Endodermal cell (in vitro differentiated cells): ENCODE measurements around the gene CAPN10. TPM values are rescaled to one million over a fixed set of nuclear protein-coding genes. Genes with fewer than 3 reads are reported as not detected.

Source experiments
- DNase-seq: peaks from one replicate; pipeline ENCODE4 v3.0.0-alpha.2; 2017
- H3K27ac ChIP-seq: 2 replicates; pipeline ENCODE4 v1.5.1; 2013; ENCODE audit warnings: mild to moderate bottlenecking, low read depth, low read length, moderate library complexity
- H3K27me3 ChIP-seq: 2 replicates; pipeline ENCODE4 v1.6.1; 2013; ENCODE audit warnings: mild to moderate bottlenecking, low read length, moderate library complexity; ENCODE audit not compliant: insufficient read depth, control insufficient read depth, poor library complexity, severe bottlenecking
- H3K36me3 ChIP-seq: 2 replicates; pipeline ENCODE4 v1.7.0; 2013; ENCODE audit warnings: mild to moderate bottlenecking, low read length, moderate library complexity; ENCODE audit not compliant: control insufficient read depth, insufficient read depth
- H3K4me1 ChIP-seq: one replicate; pipeline ENCODE4 v1.7.0; 2013; ENCODE audit warnings: low read length; ENCODE audit not compliant: control insufficient read depth, insufficient read depth
- H3K4me3 ChIP-seq: 2 replicates; pipeline ENCODE4 v1.5.1; 2013; ENCODE audit warnings: mild to moderate bottlenecking, low read length, moderate library complexity
- H3K9ac ChIP-seq: 2 replicates; pipeline ENCODE4 v1.6.1; 2013; ENCODE audit warnings: mild to moderate bottlenecking, low read length, moderate library complexity; ENCODE audit not compliant: poor library complexity, severe bottlenecking; ENCODE audit errors: extremely low read depth
- H3K9me3 ChIP-seq: 2 replicates; pipeline ENCODE4 v1.6.1; 2013; ENCODE audit warnings: mild to moderate bottlenecking, low read length, moderate library complexity; ENCODE audit not compliant: control insufficient read depth
- H3K27ac Mint-ChIP-seq: 2 replicates; pipeline ENCODE4 v1.8.0; 2020; ENCODE audit warnings: mixed read lengths
- H3K27me3 Mint-ChIP-seq: 2 replicates; pipeline ENCODE4 v1.8.0; 2021; ENCODE audit warnings: mild to moderate bottlenecking, mixed read lengths; ENCODE audit not compliant: insufficient read depth
- H3K36me3 Mint-ChIP-seq: 2 replicates; pipeline ENCODE4 v1.8.0; 2020; ENCODE audit warnings: low read depth, mixed read lengths
- H3K4me1 Mint-ChIP-seq: 2 replicates; pipeline ENCODE4 v1.8.0; 2020; ENCODE audit warnings: mixed read lengths
- H3K4me3 Mint-ChIP-seq: 2 replicates; pipeline ENCODE4 v1.8.0; 2020; ENCODE audit warnings: mild to moderate bottlenecking, moderate library complexity, mixed read lengths
- H3K9me3 Mint-ChIP-seq: 2 replicates; pipeline ENCODE4 v1.8.0; 2020; ENCODE audit warnings: mild to moderate bottlenecking, mixed read lengths
- WGBS, 2 experiments: methylation state at CpG; one replicate each; pipeline versions ENCODE4 v1.1.5 to v1.1.7; 2013; ENCODE audit warnings: missing lambda C conversion rate in 2 of 2, mixed read lengths in 1 of 2; ENCODE audit not compliant: insufficient coverage in 1 of 2, insufficient read length in 1 of 2; 5-methylcytosine and 5-hydroxymethylcytosine counted together
- total RNA-seq, 2 donors: library from RNA; stranded (reverse); fragmentation: NEBNext Ultra II Directional in 1 of 2; extraction: Animal tissue kit (Norgen Biotek cat#: 25700) in 1 of 2; gene quantifications; 2 replicates in 1 of 2; 3 replicates in 1 of 2; pipeline ENCODE4 v1.2.1, GENCODE V29; 2021
- TF ChIP-seq, protein P1 (sequence below): fragments of 200-600 bp; sonication (generic); conservative IDR thresholded peaks from 2 replicates; pipeline ENCODE4 v1.5.0; 2021; ENCODE audit warnings: antibody characterized with exemption, mild to moderate bottlenecking

The CAPN10 gene
- total RNA-seq, 2 donors from 2014 or later, result 58.9 to 61.9 TPM

DNA sequence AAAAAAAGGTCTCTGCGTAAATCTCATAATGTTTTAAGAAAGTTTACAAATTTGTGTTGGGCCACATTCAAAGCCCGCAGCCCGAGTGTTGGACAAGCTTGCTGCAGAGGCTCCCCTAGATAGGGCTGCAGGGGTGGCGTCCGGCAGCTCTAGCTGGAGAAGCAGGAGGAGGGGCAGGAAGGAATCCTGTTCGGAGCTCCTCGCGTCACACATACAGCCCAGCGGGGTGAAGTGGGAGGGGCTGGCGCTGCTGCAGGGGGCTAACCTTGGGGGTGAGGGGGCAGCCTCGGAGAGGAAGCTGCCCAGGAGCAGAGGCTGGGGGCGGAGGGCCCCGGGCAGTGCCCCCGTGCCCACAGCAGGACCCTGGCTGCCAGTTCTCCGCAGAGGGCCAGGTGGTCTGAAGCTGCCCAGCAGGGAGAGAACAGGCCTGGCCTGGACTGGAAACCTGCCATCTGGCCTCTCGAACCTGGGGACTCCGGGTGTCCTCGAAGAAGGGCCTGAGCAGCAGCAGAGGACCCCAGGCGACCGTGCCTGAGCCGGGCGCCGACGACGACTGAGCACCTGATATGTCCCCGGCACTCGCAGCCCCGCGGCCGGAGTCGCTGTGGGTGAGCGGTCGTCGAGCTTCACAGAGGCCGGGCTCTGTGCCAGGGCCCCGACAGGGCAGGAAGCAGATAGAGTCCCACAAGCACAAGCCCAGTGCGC lies 36.1 kb downstream of the CAPN10 start:
- Histone ChIP-seq H3K27me3 (no peaks in the 10 kb centered on the region), H3K9me3 (peaks cover 16% of the 10 kb centered on the region), H3K4me3 (no peak overlapping the region), H3K27ac (no peak overlapping the region), H3K4me1 (no peaks in the 10 kb centered on the region), H3K9ac (no peak overlapping the region), H3K36me3 (no peaks in the 10 kb centered on the region)
- Mint-ChIP-seq H3K4me3 (no peak overlapping the region), H3K9me3 (peaks cover 10% of the 10 kb centered on the region), H3K4me1 (no peaks in the 10 kb centered on the region), H3K36me3 (no peaks in the 10 kb centered on the region), H3K27ac (no peak overlapping the region), H3K27me3 (peaks cover 3% of the 10 kb centered on the region)
- DNase-seq, result peak; percentile 47
- 87 to 93% methylated on average over 24 to 37 of the region's 37 CpGs for WGBS, 2 experiments
- TF ChIP-seq, protein P1, sequence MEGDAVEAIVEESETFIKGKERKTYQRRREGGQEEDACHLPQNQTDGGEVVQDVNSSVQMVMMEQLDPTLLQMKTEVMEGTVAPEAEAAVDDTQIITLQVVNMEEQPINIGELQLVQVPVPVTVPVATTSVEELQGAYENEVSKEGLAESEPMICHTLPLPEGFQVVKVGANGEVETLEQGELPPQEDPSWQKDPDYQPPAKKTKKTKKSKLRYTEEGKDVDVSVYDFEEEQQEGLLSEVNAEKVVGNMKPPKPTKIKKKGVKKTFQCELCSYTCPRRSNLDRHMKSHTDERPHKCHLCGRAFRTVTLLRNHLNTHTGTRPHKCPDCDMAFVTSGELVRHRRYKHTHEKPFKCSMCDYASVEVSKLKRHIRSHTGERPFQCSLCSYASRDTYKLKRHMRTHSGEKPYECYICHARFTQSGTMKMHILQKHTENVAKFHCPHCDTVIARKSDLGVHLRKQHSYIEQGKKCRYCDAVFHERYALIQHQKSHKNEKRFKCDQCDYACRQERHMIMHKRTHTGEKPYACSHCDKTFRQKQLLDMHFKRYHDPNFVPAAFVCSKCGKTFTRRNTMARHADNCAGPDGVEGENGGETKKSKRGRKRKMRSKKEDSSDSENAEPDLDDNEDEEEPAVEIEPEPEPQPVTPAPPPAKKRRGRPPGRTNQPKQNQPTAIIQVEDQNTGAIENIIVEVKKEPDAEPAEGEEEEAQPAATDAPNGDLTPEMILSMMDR, result no peak

DNA sequence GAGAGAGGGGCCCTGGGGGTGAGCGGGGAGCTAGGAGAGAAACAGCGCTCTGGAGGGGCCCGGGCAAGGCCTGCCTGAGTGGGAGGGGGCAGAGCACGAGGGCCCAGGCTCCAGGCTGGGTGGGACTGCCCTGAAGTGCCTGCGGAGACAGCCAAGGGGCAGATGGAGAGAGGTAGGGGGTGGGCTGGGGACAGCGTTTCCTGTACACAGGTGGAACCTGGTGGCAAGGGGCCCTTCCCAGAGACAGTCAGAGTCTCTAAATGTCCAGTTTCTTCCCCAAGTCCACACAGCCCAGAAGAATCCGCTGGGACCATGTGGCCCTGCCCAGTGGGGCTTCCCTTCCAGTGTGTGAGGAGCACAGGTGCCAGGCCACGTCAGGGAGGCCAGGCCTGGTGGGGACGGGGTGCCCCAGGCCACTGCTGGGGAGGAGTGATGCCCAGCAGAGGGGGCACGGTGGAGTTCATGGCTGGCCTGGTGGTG lies 37.0 kb downstream of the CAPN10 start:
- Mint-ChIP-seq H3K36me3 (no peaks in the 10 kb centered on the region), H3K27ac (no peak overlapping the region), H3K27me3 (peaks cover 3% of the 10 kb centered on the region), H3K9me3 (peaks cover 7% of the 10 kb centered on the region), H3K4me1 (peaks cover 3% of the 10 kb centered on the region), H3K4me3 (no peak overlapping the region)
- no peaks in the 10 kb centered on the region for H3K27me3 ChIP-seq
- H3K36me3 ChIP-seq, result no peaks in the 10 kb centered on the region
- TF ChIP-seq, protein P1, result no peak
- no peak overlapping the region for H3K27ac ChIP-seq
- H3K9ac ChIP-seq, result no peak overlapping the region
- H3K4me3 ChIP-seq, result no peak overlapping the region
- 90 to 100% methylated on average over 5 to 10 of the region's 10 CpGs for WGBS, 2 experiments
- H3K4me1 ChIP-seq, result no peaks in the 10 kb centered on the region
- H3K9me3 ChIP-seq, result peaks cover 7% of the 10 kb centered on the region
- peak; percentile 40 for DNase-seq

DNA sequence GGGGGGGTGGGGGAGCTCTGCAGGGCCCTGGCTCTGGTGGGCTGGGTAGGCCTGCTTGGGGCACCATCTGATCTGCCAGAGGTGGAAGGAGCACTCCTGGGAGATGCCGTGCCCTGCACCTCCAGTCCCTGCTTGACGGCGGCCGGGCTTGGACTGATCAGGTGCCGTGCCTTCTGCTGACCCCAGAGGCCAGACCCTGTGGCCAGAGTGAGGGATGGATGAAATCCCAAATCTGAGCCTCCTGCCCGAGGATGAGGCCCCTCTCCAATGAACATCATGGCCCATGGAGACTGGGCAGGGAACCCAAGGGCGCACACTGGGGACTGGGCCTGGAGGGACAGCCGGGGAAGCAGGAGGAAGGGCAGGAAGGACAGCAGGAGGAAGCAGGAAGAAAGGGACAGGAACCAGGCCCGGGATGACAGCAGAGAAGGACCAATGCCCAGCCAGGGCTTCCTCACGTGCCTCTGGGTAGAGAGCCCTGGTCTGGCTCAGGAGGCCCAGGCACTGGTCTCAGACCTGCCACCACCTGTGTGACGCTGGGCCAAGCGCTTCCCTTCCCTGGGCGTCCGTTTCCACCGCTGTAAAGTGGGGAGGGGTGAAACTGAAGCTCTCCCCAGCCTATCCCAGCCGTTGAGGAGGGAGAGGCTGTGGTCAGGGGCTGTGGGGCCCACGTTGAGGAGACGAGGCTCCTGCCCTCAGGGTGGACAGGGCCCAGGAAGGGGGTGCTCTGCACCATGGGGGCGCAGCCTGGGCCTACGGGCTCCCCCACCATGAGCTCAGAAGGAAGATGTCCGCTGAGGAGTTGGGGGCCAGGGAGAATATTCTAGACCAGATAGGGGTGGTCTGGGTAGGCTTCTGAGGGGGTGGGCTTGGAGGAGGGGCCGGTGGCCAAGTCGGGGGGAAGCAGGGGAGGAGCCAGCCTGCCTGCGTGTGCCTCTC lies 37.7 kb downstream of the CAPN10 start:
- H3K27ac ChIP-seq, result no peak overlapping the region
- Mint-ChIP-seq H3K9me3 (no peaks in the 10 kb centered on the region), H3K4me3 (no peak overlapping the region), H3K36me3 (no peaks in the 10 kb centered on the region), H3K4me1 (peaks cover 3% of the 10 kb centered on the region), H3K27me3 (no peaks in the 10 kb centered on the region), H3K27ac (no peak overlapping the region)
- 84 to 86% methylated on average over 9 to 24 of the region's 24 CpGs for WGBS, 2 experiments
- no peaks in the 10 kb centered on the region for H3K27me3 ChIP-seq
- no peaks in the 10 kb centered on the region for H3K36me3 ChIP-seq
- H3K4me3 ChIP-seq, result no peak overlapping the region
- H3K4me1 ChIP-seq, result no peaks in the 10 kb centered on the region
- TF ChIP-seq, protein P1, result no peak
- no peak overlapping the region for H3K9ac ChIP-seq
- peak; percentile 37 for DNase-seq
- no peaks in the 10 kb centered on the region for H3K9me3 ChIP-seq
